Body of pancreas (tissue), 4 donors: ENCODE results near the gene CTLA4. TPM values are rescaled to one million over a fixed set of nuclear protein-coding genes. Genes with fewer than 3 reads are reported as not detected.
A peak's percentile ranks its signal among the peaks of the same experiment; 100 is the strongest.

Experiments used
- ATAC-seq: fragments of 150-250 bp; one replicate; pipeline ENCODE4 v1.9.1; 2016
- DNase-seq, 4 donors: peaks; one replicate each; pipeline ENCODE4 v3.0.0-alpha.2; 2019
- H3K27ac ChIP-seq, 4 donors: fragments of 200-600 bp; sonication (generic); 1 replicate in 3 of 4; 2 replicates in 1 of 4; pipeline versions ENCODE4 v1.5.1 to v1.6.1; 2016 to 2019; ENCODE audit warnings: mild to moderate bottlenecking in 1 of 4, mixed read lengths in 1 of 4, moderate library complexity in 1 of 4
- H3K27me3 ChIP-seq, 2 donors: fragments of 200-600 bp; sonication (generic); one replicate each; pipeline ENCODE4 v1.6.0; 2016; ENCODE audit warnings: mild to moderate bottlenecking in 1 of 2
- H3K36me3 ChIP-seq, 2 donors: fragments of 200-600 bp; sonication (generic); replicated peaks in 1 of 2; 2 replicates each; pipeline ENCODE4 v1.5.1; 2016; ENCODE audit warnings: low read depth in 2 of 2; ENCODE audit not compliant: insufficient read depth in 1 of 2
- H3K4me1 ChIP-seq: fragments of 200-600 bp; sonication (generic); one replicate; pipeline ENCODE4 v1.6.0; 2016
- H3K4me3 ChIP-seq, 2 donors: fragments of 200-600 bp; sonication (generic); 1 replicate in 1 of 2; 2 replicates in 1 of 2; pipeline ENCODE4 v1.5.1; 2016 to 2019
- H3K9me3 ChIP-seq, 3 donors: fragments of 200-600 bp; sonication (generic); 1 replicate in 2 of 3; 2 replicates in 1 of 3; pipeline ENCODE4 v1.5.1; 2016
- POLR2A ChIP-seq, 3 donors: fragments of 450-650 bp; IDR thresholded peaks; one replicate each; pipeline ENCODE4 v1.6.1; 2016; ENCODE audit warnings: antibody characterized with exemption in 3 of 3, mild to moderate bottlenecking in 2 of 3
- WGBS, 2 donors: methylation state at CpG; one replicate each; pipeline ENCODE4 v1.1.5; 2017; 5-methylcytosine and 5-hydroxymethylcytosine counted together
- intact Hi-C: fragments of 100-400 bp; cut with DNase I; formaldehyde crosslinking; loops from one replicate; pipeline ENCODE4 v1.15.1; 2023
- total RNA-seq, 2 donors: library from RNA; depleted of rRNA; stranded (reverse); fragments of >200 nt; gene quantifications; one replicate each; pipeline ENCODE4 v1.1.0, GENCODE V29; 2016
- TF ChIP-seq, protein P1 (sequence below), 7 experiments: fragments of 450-650 bp in 4 of 7; fragments of 200-600 bp in 3 of 7; sonication (generic) in 3 of 7; IDR thresholded peaks; one replicate each; pipeline ENCODE4 v1.5.1; 2016 to 2019; ENCODE audit warnings: antibody characterized with exemption in 7 of 7

CTLA4 gene
- total RNA-seq, 2 donors from 2014 or later = not detected

DNA sequence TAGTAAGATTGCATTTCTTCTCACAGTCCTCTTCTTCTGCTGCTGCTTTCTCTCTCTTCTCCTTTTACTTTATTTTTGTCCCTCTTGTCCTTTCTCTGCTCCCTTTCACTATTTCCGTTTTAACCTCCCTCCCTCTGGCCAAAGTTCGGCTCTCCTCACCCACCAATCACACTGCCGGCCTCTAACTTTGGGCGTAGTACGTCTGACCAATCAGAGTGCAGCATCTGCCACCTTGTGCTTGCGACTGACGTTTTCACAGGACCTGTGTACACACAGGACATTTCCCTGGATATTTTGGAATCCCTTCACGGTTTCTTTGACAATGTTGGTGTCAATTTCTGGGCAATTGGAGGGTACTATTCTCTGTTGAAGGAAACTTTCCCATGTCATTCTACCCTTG is 46.4 kb downstream of the CTLA4 start:
- peaks cover 12% of the 10 kb centered on the region for H3K4me1 ChIP-seq
- H3K4me3 ChIP-seq = no peak overlapping the region
- H3K36me3 ChIP-seq = no peaks in the 10 kb centered on the region
- H3K27me3 ChIP-seq = no peaks in the 10 kb centered on the region
- intact Hi-C loops = no loop called here
- no peak overlapping the region for H3K27ac ChIP-seq
- H3K9me3 ChIP-seq = no peaks in the 10 kb centered on the region
- ATAC-seq = no peak
- DNase-seq = peak in 1 of 4 donors; percentile 65
- no peak for TF ChIP-seq POLR2A (IDR thresholded peaks at IDR 0.05)
- TF ChIP-seq, protein P1, sequence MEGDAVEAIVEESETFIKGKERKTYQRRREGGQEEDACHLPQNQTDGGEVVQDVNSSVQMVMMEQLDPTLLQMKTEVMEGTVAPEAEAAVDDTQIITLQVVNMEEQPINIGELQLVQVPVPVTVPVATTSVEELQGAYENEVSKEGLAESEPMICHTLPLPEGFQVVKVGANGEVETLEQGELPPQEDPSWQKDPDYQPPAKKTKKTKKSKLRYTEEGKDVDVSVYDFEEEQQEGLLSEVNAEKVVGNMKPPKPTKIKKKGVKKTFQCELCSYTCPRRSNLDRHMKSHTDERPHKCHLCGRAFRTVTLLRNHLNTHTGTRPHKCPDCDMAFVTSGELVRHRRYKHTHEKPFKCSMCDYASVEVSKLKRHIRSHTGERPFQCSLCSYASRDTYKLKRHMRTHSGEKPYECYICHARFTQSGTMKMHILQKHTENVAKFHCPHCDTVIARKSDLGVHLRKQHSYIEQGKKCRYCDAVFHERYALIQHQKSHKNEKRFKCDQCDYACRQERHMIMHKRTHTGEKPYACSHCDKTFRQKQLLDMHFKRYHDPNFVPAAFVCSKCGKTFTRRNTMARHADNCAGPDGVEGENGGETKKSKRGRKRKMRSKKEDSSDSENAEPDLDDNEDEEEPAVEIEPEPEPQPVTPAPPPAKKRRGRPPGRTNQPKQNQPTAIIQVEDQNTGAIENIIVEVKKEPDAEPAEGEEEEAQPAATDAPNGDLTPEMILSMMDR (IDR thresholded peaks at IDR 0.05) = no peak
- 49 to 59% methylated on average over 8 of the region's 8 CpGs for WGBS, 2 donors

DNA sequence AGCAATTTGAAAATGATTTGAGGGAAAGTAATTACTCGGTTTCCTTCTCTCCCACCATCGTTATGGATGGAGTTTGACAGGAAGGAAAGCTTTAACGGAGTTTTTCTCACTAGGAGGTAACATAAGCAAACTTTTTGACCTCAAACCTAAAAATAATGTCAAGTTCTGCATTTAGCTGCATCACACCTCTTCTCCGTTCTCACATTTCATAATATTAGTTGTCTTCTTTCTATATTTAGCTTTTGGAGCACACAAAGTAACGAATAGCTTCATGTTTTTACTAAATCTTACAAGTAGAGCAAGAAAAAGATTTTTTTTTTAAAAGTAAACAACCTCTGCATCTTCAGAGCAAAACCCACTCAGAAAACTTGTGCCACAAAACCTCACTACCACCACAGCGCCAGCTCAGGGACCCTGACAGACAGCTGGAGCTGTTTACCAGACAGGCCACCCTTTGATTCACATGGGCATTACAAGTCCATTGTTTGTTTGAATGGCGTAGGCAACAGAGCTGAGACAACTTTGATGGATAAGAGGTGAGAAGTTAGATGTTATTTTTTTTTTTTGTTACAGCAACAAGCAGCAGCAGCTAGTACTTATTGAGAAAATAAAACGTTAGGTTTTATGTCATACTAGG is 47.1 kb downstream of the CTLA4 start:
- ATAC-seq (no peak), DNase-seq (no peak)
- Histone ChIP-seq H3K36me3 (no peaks in the 10 kb centered on the region), H3K27me3 (no peaks in the 10 kb centered on the region), H3K4me3 (no peak overlapping the region), H3K27ac (no peak overlapping the region), H3K9me3 (no peaks in the 10 kb centered on the region), H3K4me1 (peaks cover 5% of the 10 kb centered on the region)
- TF ChIP-seq POLR2A (IDR thresholded peaks at IDR 0.05) = no peak
- TF ChIP-seq, protein P1 (IDR thresholded peaks at IDR 0.05) = no peak
- 49 to 58% methylated on average over 8 of the region's 8 CpGs for WGBS, 2 donors
- intact Hi-C loops = no loop called here

DNA sequence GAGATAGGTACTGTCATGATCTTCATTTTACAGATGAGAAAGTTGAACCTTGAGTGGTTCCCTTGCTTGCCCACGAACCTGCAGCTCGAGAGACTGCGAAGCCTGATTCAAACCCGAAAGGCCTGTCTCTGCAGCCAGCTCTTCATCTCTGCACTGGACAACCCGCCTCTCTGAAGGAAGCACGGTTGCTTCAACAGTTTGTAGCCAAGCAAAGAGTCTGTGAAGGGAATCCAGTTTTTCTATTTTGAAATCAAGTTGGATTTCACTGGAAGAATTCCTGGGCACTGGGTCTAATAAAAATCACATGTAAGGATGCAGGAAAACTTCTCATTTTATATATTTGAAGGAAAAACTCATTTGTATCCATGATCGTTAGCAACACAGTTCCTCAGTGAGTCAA is 47.7 kb downstream of the CTLA4 start:
- H3K36me3 ChIP-seq = no peaks in the 10 kb centered on the region
- H3K27ac ChIP-seq = no peak overlapping the region
- 78 to 86% methylated on average over 7 of the region's 7 CpGs for WGBS, 2 donors
- no peak for ATAC-seq
- no peak overlapping the region for H3K4me3 ChIP-seq
- intact Hi-C loops = no loop called here
- TF ChIP-seq POLR2A (IDR thresholded peaks at IDR 0.05) = no peak
- TF ChIP-seq, protein P1 (IDR thresholded peaks at IDR 0.05) = no peak
- no peak for DNase-seq
- no peaks in the 10 kb centered on the region for H3K27me3 ChIP-seq
- H3K9me3 ChIP-seq = no peaks in the 10 kb centered on the region
- no peaks in the 10 kb centered on the region for H3K4me1 ChIP-seq

DNA sequence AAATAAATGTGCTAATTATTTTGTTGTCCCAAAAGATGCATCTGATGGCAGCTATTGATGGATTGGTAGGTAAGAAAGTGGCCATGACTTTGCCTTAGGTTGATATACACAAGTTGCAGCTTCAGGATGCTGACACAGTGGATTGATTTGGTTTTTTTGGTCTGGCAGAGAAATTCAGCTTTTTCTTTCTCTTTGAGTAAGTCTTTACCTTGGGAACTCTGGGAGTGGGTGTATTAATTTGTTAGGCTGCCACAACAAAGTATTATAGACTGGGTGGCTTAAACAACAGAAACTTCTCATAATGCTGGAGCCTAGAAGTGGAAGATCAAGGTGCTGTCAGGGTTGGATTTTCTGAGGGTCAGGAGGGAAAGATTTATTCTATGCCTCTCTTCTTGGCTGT is 49.2 kb downstream of the CTLA4 start:
- intact Hi-C loops = no loop called here
- TF ChIP-seq, protein P1 (IDR thresholded peaks at IDR 0.05) = no peak
- no peak for TF ChIP-seq POLR2A (IDR thresholded peaks at IDR 0.05)
- Histone ChIP-seq H3K27ac (no peak overlapping the region), H3K36me3 (no peaks in the 10 kb centered on the region), H3K9me3 (no peaks in the 10 kb centered on the region), H3K4me1 (no peaks in the 10 kb centered on the region), H3K27me3 (no peaks in the 10 kb centered on the region), H3K4me3 (no peak overlapping the region)
- DNase-seq = no peak
- ATAC-seq = no peak

DNA sequence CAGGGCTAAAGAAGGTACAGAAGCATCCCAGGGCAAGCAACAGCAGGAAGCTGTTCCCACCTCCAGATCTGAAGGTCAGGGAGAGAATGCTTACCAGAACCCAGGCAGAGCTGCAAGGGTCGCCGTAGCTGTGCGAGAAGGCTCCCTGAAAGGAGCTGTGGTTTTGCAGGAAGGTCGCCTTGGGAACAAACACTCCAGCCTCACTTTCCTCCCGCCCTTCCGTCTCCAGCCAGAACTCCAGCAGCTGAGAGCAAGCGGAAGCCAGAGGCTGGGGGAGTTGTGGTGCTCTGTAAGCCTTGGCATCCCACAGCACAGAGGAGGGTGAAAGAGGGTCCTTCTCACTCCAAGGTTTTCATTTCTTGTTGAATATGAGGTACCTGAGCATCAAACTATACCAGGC is 50.7 kb downstream of the CTLA4 start:
- WGBS, 2 donors = 71% methylated on average over 7 of the region's 7 CpGs
- Histone ChIP-seq H3K4me3 (no peak overlapping the region), H3K36me3 (no peaks in the 10 kb centered on the region), H3K27ac (no peak overlapping the region), H3K27me3 (no peaks in the 10 kb centered on the region), H3K9me3 (no peaks in the 10 kb centered on the region), H3K4me1 (no peaks in the 10 kb centered on the region)
- DNase-seq (no peak), ATAC-seq (no peak)
- no peak for TF ChIP-seq POLR2A (IDR thresholded peaks at IDR 0.05)
- TF ChIP-seq, protein P1 (IDR thresholded peaks at IDR 0.05) = no peak
- intact Hi-C loops = no loop called here
